HCT116 (cell line): ENCODE results near the gene TMEM138. TPM values are rescaled to one million over a fixed set of nuclear protein-coding genes. Genes with fewer than 3 reads are reported as not detected.

Experiments
- ATAC-seq: fragments of 200-7000 bp; cut with Tn5 transposase; 2 replicates; pipeline ENCODE4 v1.9.1; 2020; ENCODE audit warnings: mild to moderate bottlenecking, moderate library complexity
- BruUV-seq: library from RNA; stranded (reverse); fragments of 400-500 nt; replicated peaks from 2 replicates; lab custom pipeline; 2021; lab: Mats Ljungman, UMichigan
- CTCF ChIA-PET: fragments of 300-600 bp; sonication (Branson Sonifier 250); formaldehyde crosslinking; loops from one replicate; lab custom pipeline; 2021; ENCODE audit warnings: antibody characterized with exemption; lab: Charles Lee
- POLR2A ChIA-PET: fragments of 300-600, 350-600 bp; sonication (Branson Sonifier 250); formaldehyde crosslinking; loops from one replicate; lab custom pipeline; 2021; ENCODE audit warnings: antibody characterized with exemption; lab: Charles Lee
- RAD21 ChIA-PET, 2 experiments: fragments of 300-600 bp; sonication (Branson Sonifier 250); formaldehyde crosslinking; loops; one replicate each; lab custom pipeline; 2023; ENCODE audit warnings: low total read pairs in 2 of 2; ENCODE audit not compliant: uncharacterized antibody in 2 of 2, unreplicated experiment in 2 of 2, low non-redundant PET in 1 of 2; lab: Charles Lee
- DNase-seq: peaks from one replicate; pipeline ENCODE4 v3.0.0-alpha.2; 2010; ENCODE audit warnings: low read depth, low spot score
- H2AFZ ChIP-seq: fragments of 200-600 bp; shearing (Covaris generic), sonication (generic); 2 replicates; pipeline ENCODE4 v1.6.1; 2017; ENCODE audit warnings: low read depth, mixed run types, mixed read lengths, antibody characterized with exemption, low read length; ENCODE audit not compliant: poor library complexity, severe bottlenecking
- H3K27ac ChIP-seq: 2 replicates; pipeline ENCODE4 v1.5.1; 2012; ENCODE audit warnings: low read depth, low read length
- H3K27me3 ChIP-seq: fragments of 200-600 bp; sonication (generic); 2 replicates; pipeline ENCODE4 v1.6.1; 2016; ENCODE audit warnings: mixed run types, low read length, mixed read lengths; ENCODE audit not compliant: insufficient read depth
- H3K36me3 ChIP-seq, 2 experiments: fragments of 200-500 bp in 1 of 2; fragments of 200-600 bp in 1 of 2; sonication (Bioruptor generic) in 1 of 2; sonication (generic) in 1 of 2; 2 replicates each; pipeline versions ENCODE4 v1.5.1 to v1.6.1; 2014 to 2016; ENCODE audit warnings: low read length in 2 of 2, inconsistent platforms in 1 of 2, mixed read lengths in 1 of 2, mixed run types in 1 of 2; ENCODE audit not compliant: insufficient read depth in 2 of 2, control insufficient read depth in 1 of 2
- H3K4me1 ChIP-seq, 2 experiments: fragments of 200-600 bp in 1 of 2; sonication (generic) in 1 of 2; 2 replicates each; pipeline versions ENCODE4 v1.5.1 to v1.6.1; 2012 to 2017; ENCODE audit warnings: low read length in 2 of 2, inconsistent platforms in 1 of 2, mild to moderate bottlenecking in 1 of 2, mixed read lengths in 1 of 2, mixed run types in 1 of 2, moderate library complexity in 1 of 2; ENCODE audit not compliant: insufficient read depth in 2 of 2, control insufficient read depth in 1 of 2
- H3K4me2 ChIP-seq: fragments of 200-600 bp; sonication (generic); 2 replicates; pipeline ENCODE4 v1.6.1; 2017; ENCODE audit warnings: mixed run types, low read length, mixed read lengths
- H3K4me3 ChIP-seq, 2 experiments: fragments of 200-600 bp in 1 of 2; sonication (generic) in 1 of 2; replicated peaks in 1 of 2; 2 replicates each; pipeline ENCODE4 v1.5.1; 2011 to 2016; ENCODE audit warnings: low read length in 2 of 2, control low read depth in 1 of 2, low read depth in 1 of 2, mild to moderate bottlenecking in 1 of 2, mixed read lengths in 1 of 2, mixed run types in 1 of 2
- H3K79me2 ChIP-seq: fragments of 200-600 bp; sonication (generic); 2 replicates; pipeline ENCODE4 v1.6.1; 2017; ENCODE audit warnings: mild to moderate bottlenecking, mixed run types, low read length, moderate library complexity, mixed read lengths; ENCODE audit not compliant: insufficient read depth
- H3K9ac ChIP-seq: fragments of 200-600 bp; sonication (generic); 2 replicates; pipeline ENCODE4 v1.6.1; 2016; ENCODE audit warnings: low read length, mixed read lengths
- H3K9me2 ChIP-seq: fragments of 200-600 bp; sonication (generic), shearing (Covaris generic); 2 replicates; pipeline ENCODE4 v1.6.1; 2017; ENCODE audit warnings: mixed run types, mild to moderate bottlenecking, moderate library complexity; ENCODE audit not compliant: insufficient read depth
- H3K9me3 ChIP-seq, 2 experiments: fragments of 200-500 bp in 1 of 2; fragments of 200-600 bp in 1 of 2; sonication (Bioruptor generic) in 1 of 2; sonication (generic) in 1 of 2; 2 replicates each; pipeline ENCODE4 v1.6.1; 2014 to 2017; ENCODE audit warnings: low read length in 2 of 2, mixed read lengths in 2 of 2, inconsistent platforms in 1 of 2, low read depth in 1 of 2, mild to moderate bottlenecking in 1 of 2, mixed run types in 1 of 2, moderate library complexity in 1 of 2; ENCODE audit not compliant: control insufficient read depth in 1 of 2, insufficient read depth in 1 of 2
- H4K20me1 ChIP-seq: fragments of 200-600 bp; sonication (generic), shearing (Covaris generic); 2 replicates; pipeline ENCODE4 v1.6.1; 2017; ENCODE audit warnings: mixed run types, mild to moderate bottlenecking, moderate library complexity; ENCODE audit not compliant: insufficient read depth
- CBX3 ChIP-seq: IDR thresholded peaks from 2 replicates; pipeline ENCODE4 v1.6.1; 2012; ENCODE audit warnings: low read depth
- CEBPB ChIP-seq: IDR thresholded peaks from 2 replicates; pipeline ENCODE4 v1.6.1; 2012; ENCODE audit warnings: low read depth
- EGR1 ChIP-seq: IDR thresholded peaks from 2 replicates; pipeline ENCODE4 v1.6.1; 2012; ENCODE audit warnings: low read depth
- ELF1 ChIP-seq: IDR thresholded peaks from 2 replicates; pipeline ENCODE4 v1.6.1; 2012; ENCODE audit warnings: low read depth, borderline replicate concordance
- EZH2 ChIP-seq: fragments of 200-600 bp; sonication (generic); IDR thresholded peaks from 2 replicates; pipeline ENCODE4 v1.6.1; 2017; ENCODE audit warnings: antibody characterized with exemption, mixed run types
- EZH2phosphoT487 ChIP-seq: fragments of 200-600 bp; IDR thresholded peaks from 2 replicates; pipeline ENCODE4 v1.6.1; 2018; ENCODE audit warnings: antibody characterized with exemption, borderline replicate concordance
- POLR2AphosphoS5 ChIP-seq: IDR thresholded peaks from 2 replicates; pipeline ENCODE4 v1.6.1; 2011; ENCODE audit warnings: mild to moderate bottlenecking, low read depth, low read length, moderate library complexity
- RAD21 ChIP-seq: IDR thresholded peaks from 2 replicates; pipeline ENCODE4 v1.6.1; 2012; ENCODE audit warnings: low read depth, mild to moderate bottlenecking
- REST ChIP-seq: IDR thresholded peaks from 2 replicates; pipeline ENCODE4 v1.6.1; 2012; ENCODE audit warnings: low read depth
- SP1 ChIP-seq: IDR thresholded peaks from 2 replicates; pipeline ENCODE4 v1.6.1; 2012; ENCODE audit warnings: low read depth
- SRF ChIP-seq: IDR thresholded peaks from 2 replicates; pipeline ENCODE4 v1.6.1; 2012; ENCODE audit warnings: low read depth
- TCF7L2 ChIP-seq: IDR thresholded peaks from 2 replicates; pipeline ENCODE4 v1.7.0; 2011; ENCODE audit warnings: borderline replicate concordance, inconsistent platforms; ENCODE audit not compliant: insufficient read depth, insufficient read length; ENCODE audit errors: extremely low read depth
- ZBTB33 ChIP-seq: IDR thresholded peaks from 2 replicates; pipeline ENCODE4 v1.6.1; 2011; ENCODE audit warnings: mild to moderate bottlenecking, low read length, moderate library complexity; ENCODE audit not compliant: insufficient replicate concordance; ENCODE audit errors: extremely low read depth
- ZFX ChIP-seq: fragments of 450-650 bp; IDR thresholded peaks from 2 replicates; pipeline ENCODE4 v1.6.1; 2017
- ZNF274 ChIP-seq: fragments of 200-500 bp; sonication (Bioruptor generic); IDR thresholded peaks from 2 replicates; pipeline ENCODE4 v1.6.1; 2014; ENCODE audit warnings: mild to moderate bottlenecking, low read depth, low read length, inconsistent platforms
- intact Hi-C: fragments of 100-400 bp; cut with micrococcal nuclease; formaldehyde crosslinking; loops from 2 replicates; pipeline ENCODE4 v1.10.0; 2022
- total RNA-seq: library from RNA; stranded (reverse); gene quantifications from one replicate; pipeline ENCODE4 v1.2.1, GENCODE V29; 2021; ENCODE audit not compliant: unreplicated experiment

TMEM138 gene
- total RNA-seq, 1 experiment from 2014 or later = 45.0 TPM

GRCh38 chr11:61418136-61418535 is 56.0 kb downstream of the TMEM138 start:
- no peak for ATAC-seq
- ChIA-PET CTCF (no interaction called here), POLR2A (no interaction called here), RAD21 (no interaction called here)
- H3K27me3 ChIP-seq = no peaks in the 10 kb centered on the region
- H3K79me2 ChIP-seq = peaks cover 78% of the 10 kb centered on the region
- no peak overlapping the region for H2AFZ ChIP-seq
- no peaks in the 10 kb centered on the region for H3K4me1 ChIP-seq
- no peak overlapping the region for H3K27ac ChIP-seq
- TF ChIP-seq ZBTB33 = no peak
- no peak for TF ChIP-seq SP1
- no peak for TF ChIP-seq CBX3
- TF ChIP-seq EGR1 = no peak
- no peak for TF ChIP-seq RAD21
- no peak for TF ChIP-seq ELF1
- no peak for TF ChIP-seq ZNF274
- no peak for TF ChIP-seq POLR2AphosphoS5
- no peak for TF ChIP-seq TCF7L2
- TF ChIP-seq REST = no peak
- TF ChIP-seq ZFX = no peak
- no peak for TF ChIP-seq SRF
- TF ChIP-seq EZH2 = no peak
- no peak for TF ChIP-seq CEBPB
- TF ChIP-seq EZH2phosphoT487 = no peak
- no peak overlapping the region for H3K9ac ChIP-seq
- no peaks in the 10 kb centered on the region for H3K9me3 ChIP-seq
- DNase-seq = no peak
- intact Hi-C loops = no loop called here
- no peak overlapping the region for H3K4me2 ChIP-seq
- no peaks in the 10 kb centered on the region for H3K9me2 ChIP-seq
- BruUV-seq = no TSS peak
- no peak overlapping the region for H3K4me3 ChIP-seq
- no peaks in the 10 kb centered on the region for H4K20me1 ChIP-seq
- peaks cover 76 to 85% of the 10 kb centered on the region in 2 experiments for H3K36me3 ChIP-seq

Other genes with a start within 250 kb of the TMEM138 start
- 23.1 TPM for gene VPS37C, start 200.9 kb upstream of the TMEM138 start, total RNA-seq
- gene PGA3, start 158.9 kb upstream of the TMEM138 start, total RNA-seq = not detected
- not detected for gene PGA4, start 140.0 kb upstream of the TMEM138 start, total RNA-seq
- not detected for gene PGA5, start 121.2 kb upstream of the TMEM138 start, total RNA-seq
- 2.5 TPM for gene VWCE, start 67.1 kb upstream of the TMEM138 start, total RNA-seq
- gene DDB1, start 29.3 kb upstream of the TMEM138 start, total RNA-seq = 269 TPM
- 156 TPM for gene TKFC, start 29.1 kb upstream of the TMEM138 start, total RNA-seq
- 34.1 TPM for gene CYB561A3, start 492 bp upstream of the TMEM138 start, total RNA-seq
- gene TMEM216, start 30.2 kb downstream of the TMEM138 start, total RNA-seq = 13.7 TPM
- gene CPSF7, start 67.6 kb downstream of the TMEM138 start, total RNA-seq = 110 TPM
- 34.0 TPM for gene SDHAF2, start 67.8 kb downstream of the TMEM138 start, total RNA-seq
- gene LRRC10B, start 146.4 kb downstream of the TMEM138 start, total RNA-seq = not detected
- gene SYT7, start 218.7 kb downstream of the TMEM138 start, total RNA-seq = 27.4 TPM